Neural cell (in vitro differentiated cells): Measurements from ENCODE around the gene ERBB4. TPM values are rescaled to one million over a fixed set of nuclear protein-coding genes. Genes with fewer than 3 reads are reported as not detected.

Experiments used
- H2AFZ ChIP-seq: fragments of 200-600, 300-800 bp; sonication (generic), shearing (Covaris generic); 2 replicates; pipeline ENCODE4 v1.6.0; 2014; ENCODE audit warnings: low read depth, mild to moderate bottlenecking, antibody characterized with exemption, low read length, moderate library complexity
- H3F3A ChIP-seq: fragments of 200-600 bp; shearing (Covaris generic); 2 replicates; pipeline ENCODE4 v1.6.1; 2016; ENCODE audit warnings: mild to moderate bottlenecking, moderate library complexity, mixed read lengths, antibody characterized with exemption, low read length; ENCODE audit not compliant: insufficient read depth, poor library complexity, severe bottlenecking
- H3K27ac ChIP-seq: fragments of 200-600, 300-800 bp; sonication (generic), shearing (Covaris generic); 2 replicates; pipeline ENCODE4 v1.5.1; 2014; ENCODE audit warnings: mild to moderate bottlenecking, low read length, moderate library complexity
- H3K27me3 ChIP-seq: fragments of 300-800, 200-600 bp; sonication (generic), shearing (Covaris generic); 2 replicates; pipeline ENCODE4 v1.6.0; 2014; ENCODE audit warnings: mild to moderate bottlenecking, low read depth, low read length, moderate library complexity; ENCODE audit not compliant: insufficient read depth
- H3K36me3 ChIP-seq: fragments of 300-800, 200-600 bp; sonication (generic), shearing (Covaris generic); 2 replicates; pipeline ENCODE4 v1.5.1; 2014; ENCODE audit warnings: mild to moderate bottlenecking, antibody characterized with exemption, low read length, moderate library complexity; ENCODE audit not compliant: insufficient read depth
- H3K4me2 ChIP-seq: fragments of 300-800, 200-600 bp; sonication (generic), shearing (Covaris generic); 2 replicates; pipeline ENCODE4 v1.6.0; 2014; ENCODE audit warnings: mild to moderate bottlenecking, low read length
- H3K4me3 ChIP-seq: fragments of 300-800, 200-600 bp; sonication (generic), shearing (Covaris generic); 2 replicates; pipeline ENCODE4 v1.5.1; 2014; ENCODE audit warnings: mild to moderate bottlenecking, low read length, moderate library complexity
- H3K79me2 ChIP-seq: fragments of 200-600 bp; shearing (Covaris generic); replicated peaks from 2 replicates; pipeline ENCODE4 v1.6.0; 2014; ENCODE audit warnings: mild to moderate bottlenecking, low read length, moderate library complexity; ENCODE audit not compliant: insufficient read depth
- H3K9ac ChIP-seq: fragments of 300-800, 200-600 bp; sonication (generic), shearing (Covaris generic); 2 replicates; pipeline ENCODE4 v1.6.1; 2016; ENCODE audit warnings: mild to moderate bottlenecking, low read length, mixed read lengths
- H3K9me2 ChIP-seq: fragments of 200-600 bp; shearing (Covaris generic); 2 replicates; pipeline ENCODE4 v1.6.1; 2016; ENCODE audit warnings: mild to moderate bottlenecking, low read length, mixed read lengths; ENCODE audit not compliant: insufficient read depth
- H3K9me3 ChIP-seq: fragments of 200-600, 300-800 bp; sonication (generic), shearing (Covaris generic); 2 replicates; pipeline ENCODE4 v1.6.1; 2016; ENCODE audit warnings: mild to moderate bottlenecking, mixed run types, low read length, moderate library complexity, mixed read lengths
- H4K20me1 ChIP-seq: fragments of 200-600 bp; shearing (Covaris generic); 2 replicates; pipeline ENCODE4 v1.6.1; 2016; ENCODE audit warnings: mild to moderate bottlenecking, mixed run types; ENCODE audit not compliant: insufficient read depth
- EP300 ChIP-seq: fragments of 450-650 bp; conservative IDR thresholded peaks from 2 replicates; pipeline ENCODE4 v1.6.1; 2014; ENCODE audit warnings: antibody characterized with exemption, mild to moderate bottlenecking, moderate library complexity; ENCODE audit not compliant: poor library complexity, severe bottlenecking
- EZH2 ChIP-seq: fragments of 200-600, 300-800 bp; shearing (Covaris generic), sonication (generic); IDR thresholded peaks from 2 replicates; pipeline ENCODE4 v1.6.1; 2014; ENCODE audit warnings: antibody characterized with exemption, low read length, borderline replicate concordance, mild to moderate bottlenecking; ENCODE audit not compliant: insufficient read depth, poor library complexity, severe bottlenecking
- MXI1 ChIP-seq: fragments of 450-650 bp; conservative IDR thresholded peaks from 2 replicates; pipeline ENCODE4 v1.6.1; 2014; ENCODE audit warnings: antibody characterized with exemption, mild to moderate bottlenecking; ENCODE audit not compliant: poor library complexity, severe bottlenecking
- POLR2AphosphoS5 ChIP-seq: IDR thresholded peaks from 2 replicates; pipeline ENCODE4 v1.6.1; 2012
- RAD21 ChIP-seq: fragments of 450-650 bp; conservative IDR thresholded peaks from 2 replicates; pipeline ENCODE4 v1.6.1; 2014; ENCODE audit warnings: antibody characterized with exemption, mild to moderate bottlenecking, moderate library complexity
- SMC3 ChIP-seq: fragments of 450-650 bp; conservative IDR thresholded peaks from 2 replicates; pipeline ENCODE4 v1.6.1; 2014; ENCODE audit warnings: antibody characterized with exemption, mild to moderate bottlenecking, moderate library complexity; ENCODE audit not compliant: poor library complexity
- TAF1 ChIP-seq: IDR thresholded peaks from 2 replicates; pipeline ENCODE4 v1.6.1; 2012; ENCODE audit warnings: low read depth
- polyA plus RNA-seq: library from polyadenylated mRNA; depleted of rRNA; stranded (reverse); fragments of >200 nt; gene quantifications from 2 replicates; pipeline ENCODE4 v1.2.3, GENCODE V29; 2014
- TF ChIP-seq, protein P1 (sequence below): IDR thresholded peaks from 2 replicates; pipeline ENCODE4 v1.6.1; 2012; ENCODE audit warnings: borderline replicate concordance
- TF ChIP-seq, protein P2 (sequence below): fragments of 450-650 bp; IDR thresholded peaks from 2 replicates; pipeline ENCODE4 v1.5.1; 2014; ENCODE audit warnings: antibody characterized with exemption, mild to moderate bottlenecking, moderate library complexity; ENCODE audit not compliant: poor library complexity, severe bottlenecking

Gene ERBB4
- polyA plus RNA-seq, 1 donor from 2014 or later: 0.69 TPM

DNA sequence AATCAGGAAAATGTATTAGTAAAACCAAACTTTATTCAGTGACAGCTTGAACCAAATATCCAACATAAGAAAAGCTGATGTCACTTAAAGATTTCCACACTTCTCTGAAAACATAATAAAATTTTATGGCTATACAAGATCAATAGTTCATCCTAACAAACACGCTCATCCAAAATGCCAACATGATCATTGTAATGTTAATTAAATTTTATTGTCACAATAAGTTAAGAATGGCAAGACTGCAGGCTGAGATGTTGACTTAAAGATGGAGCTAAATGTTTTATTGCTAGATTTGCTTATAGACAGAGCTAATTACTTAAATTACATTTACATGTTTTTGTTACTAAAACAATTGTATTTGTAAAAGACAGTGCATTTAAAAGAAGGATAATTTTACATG lies 140.3 kb downstream of the ERBB4 start:
- Histone ChIP-seq H3K9ac (no peak overlapping the region), H3K27ac (no peak overlapping the region), H3K79me2 (no peaks in the 10 kb centered on the region), H3K4me3 (no peak overlapping the region), H3K9me2 (no peaks in the 10 kb centered on the region), H3K9me3 (no peaks in the 10 kb centered on the region), H2AFZ (no peak overlapping the region), H4K20me1 (no peaks in the 10 kb centered on the region), H3K27me3 (no peaks in the 10 kb centered on the region), H3K4me2 (no peak overlapping the region), H3K36me3 (no peaks in the 10 kb centered on the region), H3F3A (no peaks in the 10 kb centered on the region)
- TF ChIP-seq SMC3 (no peak), EP300 (no peak), POLR2AphosphoS5 (no peak), RAD21 (no peak), EZH2 (no peak), TAF1 (no peak), MXI1 (no peak)
- TF ChIP-seq, protein P1, sequence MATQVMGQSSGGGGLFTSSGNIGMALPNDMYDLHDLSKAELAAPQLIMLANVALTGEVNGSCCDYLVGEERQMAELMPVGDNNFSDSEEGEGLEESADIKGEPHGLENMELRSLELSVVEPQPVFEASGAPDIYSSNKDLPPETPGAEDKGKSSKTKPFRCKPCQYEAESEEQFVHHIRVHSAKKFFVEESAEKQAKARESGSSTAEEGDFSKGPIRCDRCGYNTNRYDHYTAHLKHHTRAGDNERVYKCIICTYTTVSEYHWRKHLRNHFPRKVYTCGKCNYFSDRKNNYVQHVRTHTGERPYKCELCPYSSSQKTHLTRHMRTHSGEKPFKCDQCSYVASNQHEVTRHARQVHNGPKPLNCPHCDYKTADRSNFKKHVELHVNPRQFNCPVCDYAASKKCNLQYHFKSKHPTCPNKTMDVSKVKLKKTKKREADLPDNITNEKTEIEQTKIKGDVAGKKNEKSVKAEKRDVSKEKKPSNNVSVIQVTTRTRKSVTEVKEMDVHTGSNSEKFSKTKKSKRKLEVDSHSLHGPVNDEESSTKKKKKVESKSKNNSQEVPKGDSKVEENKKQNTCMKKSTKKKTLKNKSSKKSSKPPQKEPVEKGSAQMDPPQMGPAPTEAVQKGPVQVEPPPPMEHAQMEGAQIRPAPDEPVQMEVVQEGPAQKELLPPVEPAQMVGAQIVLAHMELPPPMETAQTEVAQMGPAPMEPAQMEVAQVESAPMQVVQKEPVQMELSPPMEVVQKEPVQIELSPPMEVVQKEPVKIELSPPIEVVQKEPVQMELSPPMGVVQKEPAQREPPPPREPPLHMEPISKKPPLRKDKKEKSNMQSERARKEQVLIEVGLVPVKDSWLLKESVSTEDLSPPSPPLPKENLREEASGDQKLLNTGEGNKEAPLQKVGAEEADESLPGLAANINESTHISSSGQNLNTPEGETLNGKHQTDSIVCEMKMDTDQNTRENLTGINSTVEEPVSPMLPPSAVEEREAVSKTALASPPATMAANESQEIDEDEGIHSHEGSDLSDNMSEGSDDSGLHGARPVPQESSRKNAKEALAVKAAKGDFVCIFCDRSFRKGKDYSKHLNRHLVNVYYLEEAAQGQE: no peak
- TF ChIP-seq, protein P2, sequence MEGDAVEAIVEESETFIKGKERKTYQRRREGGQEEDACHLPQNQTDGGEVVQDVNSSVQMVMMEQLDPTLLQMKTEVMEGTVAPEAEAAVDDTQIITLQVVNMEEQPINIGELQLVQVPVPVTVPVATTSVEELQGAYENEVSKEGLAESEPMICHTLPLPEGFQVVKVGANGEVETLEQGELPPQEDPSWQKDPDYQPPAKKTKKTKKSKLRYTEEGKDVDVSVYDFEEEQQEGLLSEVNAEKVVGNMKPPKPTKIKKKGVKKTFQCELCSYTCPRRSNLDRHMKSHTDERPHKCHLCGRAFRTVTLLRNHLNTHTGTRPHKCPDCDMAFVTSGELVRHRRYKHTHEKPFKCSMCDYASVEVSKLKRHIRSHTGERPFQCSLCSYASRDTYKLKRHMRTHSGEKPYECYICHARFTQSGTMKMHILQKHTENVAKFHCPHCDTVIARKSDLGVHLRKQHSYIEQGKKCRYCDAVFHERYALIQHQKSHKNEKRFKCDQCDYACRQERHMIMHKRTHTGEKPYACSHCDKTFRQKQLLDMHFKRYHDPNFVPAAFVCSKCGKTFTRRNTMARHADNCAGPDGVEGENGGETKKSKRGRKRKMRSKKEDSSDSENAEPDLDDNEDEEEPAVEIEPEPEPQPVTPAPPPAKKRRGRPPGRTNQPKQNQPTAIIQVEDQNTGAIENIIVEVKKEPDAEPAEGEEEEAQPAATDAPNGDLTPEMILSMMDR: no peak

DNA sequence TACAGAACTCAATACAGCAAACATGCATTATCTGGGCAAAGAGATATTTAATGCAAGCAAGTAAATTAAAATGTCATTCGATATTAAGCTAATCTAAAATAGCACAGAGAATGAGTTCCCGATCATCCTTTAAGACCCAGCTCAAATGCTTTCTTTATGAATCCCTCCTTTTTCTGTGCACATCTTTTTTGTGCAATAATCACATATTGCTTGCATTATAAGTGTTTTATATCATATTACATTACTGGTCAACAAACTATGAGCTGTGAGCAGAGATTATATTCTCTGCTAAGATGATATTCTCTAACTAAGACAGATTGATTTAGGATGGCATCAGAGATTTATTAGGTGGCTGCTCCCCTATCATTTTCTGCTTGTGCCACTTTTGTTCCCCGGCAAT lies 146.1 kb downstream of the ERBB4 start:
- no peaks in the 10 kb centered on the region for H3F3A ChIP-seq
- H3K79me2 ChIP-seq: no peaks in the 10 kb centered on the region
- no peaks in the 10 kb centered on the region for H3K36me3 ChIP-seq
- H3K4me3 ChIP-seq: no peak overlapping the region
- H4K20me1 ChIP-seq: no peaks in the 10 kb centered on the region
- no peak overlapping the region for H3K27ac ChIP-seq
- no peak overlapping the region for H2AFZ ChIP-seq
- H3K9me3 ChIP-seq: no peaks in the 10 kb centered on the region
- H3K27me3 ChIP-seq: no peaks in the 10 kb centered on the region
- H3K9me2 ChIP-seq: no peaks in the 10 kb centered on the region
- H3K4me2 ChIP-seq: no peak overlapping the region
- TF ChIP-seq EP300: no peak
- no peak for TF ChIP-seq EZH2
- TF ChIP-seq SMC3: no peak
- no peak for TF ChIP-seq MXI1
- no peak for TF ChIP-seq POLR2AphosphoS5
- TF ChIP-seq TAF1: no peak
- TF ChIP-seq, protein P2: no peak
- H3K9ac ChIP-seq: no peak overlapping the region
